WTC11 (cell line): Measurements from ENCODE around the gene TRPM2.

Source experiments
- CREM ChIP-seq: sonication (generic); formaldehyde crosslinking; IDR thresholded peaks from 2 replicates; pipeline ENCODE4 v1.8.1; 2022; ENCODE audit warnings: mild to moderate bottlenecking, missing genetic modification reagents, moderate library complexity
- TF ChIP-seq, protein P1 (sequence below): sonication (generic); formaldehyde crosslinking; IDR thresholded peaks from 2 replicates; pipeline ENCODE4 v1.8.0; 2023; ENCODE audit warnings: missing genetic modification reagents, mild to moderate bottlenecking, borderline replicate concordance
- TF ChIP-seq, protein P2 (sequence below): sonication (generic); formaldehyde crosslinking; IDR thresholded peaks from 2 replicates; pipeline ENCODE4 v1.8.0; 2022; ENCODE audit warnings: mild to moderate bottlenecking, missing genetic modification reagents
- TF ChIP-seq, protein P3 (sequence below): fragments of 200-600 bp; IDR thresholded peaks from 2 replicates; pipeline ENCODE4 v1.8.0; 2022; ENCODE audit warnings: antibody characterized with exemption
- TF ChIP-seq, protein P4 (sequence below): sonication (generic); formaldehyde crosslinking; conservative IDR thresholded peaks from 2 replicates; pipeline ENCODE4 v1.8.1; 2022; ENCODE audit warnings: mild to moderate bottlenecking, missing genetic modification reagents

DNA sequence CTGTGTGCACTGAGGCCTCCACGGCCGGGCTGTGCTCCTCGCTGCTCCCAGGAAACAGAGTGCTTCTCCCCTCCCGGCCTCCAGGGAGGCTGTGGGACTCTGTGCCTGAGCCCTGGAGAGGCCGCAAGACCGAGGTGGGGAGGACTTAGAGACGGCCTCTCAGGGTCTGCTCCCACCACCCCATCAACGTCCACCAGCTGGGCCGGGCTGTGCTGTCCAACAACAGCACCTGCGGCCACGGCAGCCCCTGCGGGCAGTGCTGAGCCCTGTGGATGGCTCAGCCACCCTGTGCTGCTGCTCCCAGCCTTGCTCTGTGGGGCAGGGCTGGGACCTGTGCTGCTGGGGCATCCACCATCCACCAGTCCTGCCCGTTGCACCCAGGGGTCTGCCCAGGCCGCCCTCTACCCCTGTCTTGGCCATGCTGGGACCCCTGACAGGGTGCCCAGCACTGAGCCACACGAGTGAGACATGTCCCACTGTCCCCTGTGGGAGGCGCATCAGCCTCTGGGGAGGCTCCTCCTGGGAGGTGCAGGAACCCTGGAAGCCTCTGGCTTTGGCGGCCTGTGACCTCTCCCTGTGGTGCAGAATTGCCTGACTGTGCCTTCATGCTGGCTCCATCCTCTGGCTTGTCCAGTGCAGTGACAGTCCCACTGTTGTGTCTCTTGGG, 70.7 kb downstream of the TRPM2 start:
- TF ChIP-seq, protein P1, sequence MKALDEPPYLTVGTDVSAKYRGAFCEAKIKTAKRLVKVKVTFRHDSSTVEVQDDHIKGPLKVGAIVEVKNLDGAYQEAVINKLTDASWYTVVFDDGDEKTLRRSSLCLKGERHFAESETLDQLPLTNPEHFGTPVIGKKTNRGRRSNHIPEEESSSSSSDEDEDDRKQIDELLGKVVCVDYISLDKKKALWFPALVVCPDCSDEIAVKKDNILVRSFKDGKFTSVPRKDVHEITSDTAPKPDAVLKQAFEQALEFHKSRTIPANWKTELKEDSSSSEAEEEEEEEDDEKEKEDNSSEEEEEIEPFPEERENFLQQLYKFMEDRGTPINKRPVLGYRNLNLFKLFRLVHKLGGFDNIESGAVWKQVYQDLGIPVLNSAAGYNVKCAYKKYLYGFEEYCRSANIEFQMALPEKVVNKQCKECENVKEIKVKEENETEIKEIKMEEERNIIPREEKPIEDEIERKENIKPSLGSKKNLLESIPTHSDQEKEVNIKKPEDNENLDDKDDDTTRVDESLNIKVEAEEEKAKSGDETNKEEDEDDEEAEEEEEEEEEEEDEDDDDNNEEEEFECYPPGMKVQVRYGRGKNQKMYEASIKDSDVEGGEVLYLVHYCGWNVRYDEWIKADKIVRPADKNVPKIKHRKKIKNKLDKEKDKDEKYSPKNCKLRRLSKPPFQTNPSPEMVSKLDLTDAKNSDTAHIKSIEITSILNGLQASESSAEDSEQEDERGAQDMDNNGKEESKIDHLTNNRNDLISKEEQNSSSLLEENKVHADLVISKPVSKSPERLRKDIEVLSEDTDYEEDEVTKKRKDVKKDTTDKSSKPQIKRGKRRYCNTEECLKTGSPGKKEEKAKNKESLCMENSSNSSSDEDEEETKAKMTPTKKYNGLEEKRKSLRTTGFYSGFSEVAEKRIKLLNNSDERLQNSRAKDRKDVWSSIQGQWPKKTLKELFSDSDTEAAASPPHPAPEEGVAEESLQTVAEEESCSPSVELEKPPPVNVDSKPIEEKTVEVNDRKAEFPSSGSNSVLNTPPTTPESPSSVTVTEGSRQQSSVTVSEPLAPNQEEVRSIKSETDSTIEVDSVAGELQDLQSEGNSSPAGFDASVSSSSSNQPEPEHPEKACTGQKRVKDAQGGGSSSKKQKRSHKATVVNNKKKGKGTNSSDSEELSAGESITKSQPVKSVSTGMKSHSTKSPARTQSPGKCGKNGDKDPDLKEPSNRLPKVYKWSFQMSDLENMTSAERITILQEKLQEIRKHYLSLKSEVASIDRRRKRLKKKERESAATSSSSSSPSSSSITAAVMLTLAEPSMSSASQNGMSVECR, result no peak
- TF ChIP-seq, protein P2, sequence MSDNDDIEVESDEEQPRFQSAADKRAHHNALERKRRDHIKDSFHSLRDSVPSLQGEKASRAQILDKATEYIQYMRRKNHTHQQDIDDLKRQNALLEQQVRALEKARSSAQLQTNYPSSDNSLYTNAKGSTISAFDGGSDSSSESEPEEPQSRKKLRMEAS (CRISPR knock-in tag), result no peak
- TF ChIP-seq, protein P3, sequence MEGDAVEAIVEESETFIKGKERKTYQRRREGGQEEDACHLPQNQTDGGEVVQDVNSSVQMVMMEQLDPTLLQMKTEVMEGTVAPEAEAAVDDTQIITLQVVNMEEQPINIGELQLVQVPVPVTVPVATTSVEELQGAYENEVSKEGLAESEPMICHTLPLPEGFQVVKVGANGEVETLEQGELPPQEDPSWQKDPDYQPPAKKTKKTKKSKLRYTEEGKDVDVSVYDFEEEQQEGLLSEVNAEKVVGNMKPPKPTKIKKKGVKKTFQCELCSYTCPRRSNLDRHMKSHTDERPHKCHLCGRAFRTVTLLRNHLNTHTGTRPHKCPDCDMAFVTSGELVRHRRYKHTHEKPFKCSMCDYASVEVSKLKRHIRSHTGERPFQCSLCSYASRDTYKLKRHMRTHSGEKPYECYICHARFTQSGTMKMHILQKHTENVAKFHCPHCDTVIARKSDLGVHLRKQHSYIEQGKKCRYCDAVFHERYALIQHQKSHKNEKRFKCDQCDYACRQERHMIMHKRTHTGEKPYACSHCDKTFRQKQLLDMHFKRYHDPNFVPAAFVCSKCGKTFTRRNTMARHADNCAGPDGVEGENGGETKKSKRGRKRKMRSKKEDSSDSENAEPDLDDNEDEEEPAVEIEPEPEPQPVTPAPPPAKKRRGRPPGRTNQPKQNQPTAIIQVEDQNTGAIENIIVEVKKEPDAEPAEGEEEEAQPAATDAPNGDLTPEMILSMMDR, result no peak
- TF ChIP-seq CREM (CRISPR knock-in tag), result no peak
- TF ChIP-seq, protein P4, sequence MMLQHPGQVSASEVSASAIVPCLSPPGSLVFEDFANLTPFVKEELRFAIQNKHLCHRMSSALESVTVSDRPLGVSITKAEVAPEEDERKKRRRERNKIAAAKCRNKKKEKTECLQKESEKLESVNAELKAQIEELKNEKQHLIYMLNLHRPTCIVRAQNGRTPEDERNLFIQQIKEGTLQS (CRISPR knock-in tag), result no peak
